ENCODE data around the gene SH3GL3.

The SH3GL3 gene

GRCh38 chr15:83571820-83572707 is 124.9 kb downstream of the SH3GL3 start:
- DNase-seq: no peak

GRCh38 chr15:83574345-83574744 is 127.2 kb downstream of the SH3GL3 start:
- DNase-seq: no peak

- no peak for DNase-seq
These were observed 131.6 kb downstream of the SH3GL3 start for GRCh38 chr15:83578691-83579090.

GRCh38 chr15:83581381-83581780 is 134.2 kb downstream of the SH3GL3 start:
- DNase-seq: no peak

GRCh38 chr15:83582381-83582780 is 135.2 kb downstream of the SH3GL3 start:
- no peak for DNase-seq

- no peak for DNase-seq
These were observed 138.6 kb downstream of the SH3GL3 start for GRCh38 chr15:83585601-83586335.

GRCh38 chr15:83587091-83587490 is 139.9 kb downstream of the SH3GL3 start:
- DNase-seq: no peak

GRCh38 chr15:83588441-83588840 is 141.3 kb downstream of the SH3GL3 start:
- DNase-seq: no peak

GRCh38 chr15:83592370-83593040 is 145.4 kb downstream of the SH3GL3 start:
- no peak for DNase-seq

GRCh38 chr15:83595191-83595590 is 148.1 kb downstream of the SH3GL3 start:
- no peak for DNase-seq

- DNase-seq: no peak
These were observed 150.9 kb downstream of the SH3GL3 start for GRCh38 chr15:83598031-83598430.

- DNase-seq: no peak
These were observed 154.9 kb downstream of the SH3GL3 start for GRCh38 chr15:83602021-83602420.

GRCh38 chr15:83604549-83604948 is 157.4 kb downstream of the SH3GL3 start:
- DNase-seq: no peak

- DNase-seq: no peak
These were observed 158.2 kb downstream of the SH3GL3 start for GRCh38 chr15:83605111-83605945.

GRCh38 chr15:83610132-83610531 is 163.0 kb downstream of the SH3GL3 start:
- no peak for DNase-seq

- DNase-seq: no peak
These were observed 164.0 kb downstream of the SH3GL3 start for GRCh38 chr15:83610901-83611685.

- no peak for DNase-seq
These were observed 165.1 kb downstream of the SH3GL3 start for GRCh38 chr15:83612226-83612625.

- DNase-seq: no peak
These were observed 165.9 kb downstream of the SH3GL3 start for GRCh38 chr15:83612898-83613635.

- no peak for DNase-seq
These were observed 166.6 kb downstream of the SH3GL3 start for GRCh38 chr15:83613714-83614113.

- DNase-seq: no peak
These were observed 169.7 kb downstream of the SH3GL3 start for GRCh38 chr15:83616840-83617239.
